HAP-1 (cell line): Measurements from ENCODE around the gene DPP6.
"Not testable (repeated sequence)": the region's sequence is repeated elsewhere in the genome, so short reads cannot be mapped to it uniquely, and the experiment has no call there.

ENCODE experiments used
- DNase-seq, 2 experiments: peaks; one replicate each; pipeline ENCODE4 v3.0.0-alpha.2; 2016 to 2020; ENCODE audit warnings: low spot score in 2 of 2
- H3K27me3 ChIP-seq: fragments of 250-450 bp; sonication (Bioruptor Pico); 2 replicates; pipeline ENCODE4 v1.5.1; 2020; ENCODE audit warnings: low read depth, mild to moderate bottlenecking, moderate library complexity
- H3K36me3 ChIP-seq: fragments of 250-450 bp; sonication (Bioruptor Pico); replicated peaks from 2 replicates; pipeline ENCODE4 v1.5.1; 2020; ENCODE audit warnings: mild to moderate bottlenecking
- H3K4me1 ChIP-seq: fragments of 250-450 bp; sonication (Bioruptor Pico); 2 replicates; pipeline ENCODE4 v1.5.1; 2020; ENCODE audit warnings: mild to moderate bottlenecking
- H3K4me3 ChIP-seq: fragments of 250-450 bp; sonication (Bioruptor Pico); 2 replicates; pipeline ENCODE4 v1.5.1; 2020; ENCODE audit warnings: mild to moderate bottlenecking, moderate library complexity
- H3K9me3 ChIP-seq: fragments of 250-450 bp; sonication (Bioruptor Pico); 2 replicates; pipeline ENCODE4 v1.5.1; 2020; ENCODE audit warnings: mild to moderate bottlenecking, moderate library complexity
- in situ Hi-C: fragments of 300-500 bp; cut with MboI; formaldehyde crosslinking; loops from 3 replicates; pipeline ENCODE4 v1.14.3; 2020; ENCODE audit warnings: low sequenced_read_pairs, inconsistent platforms, mixed read lengths

The DPP6 gene

GRCh38 chr7:154653281-154653680 is 601.1 kb downstream of the DPP6 start:
- in situ Hi-C loops, result no loop called here
- no peak overlapping the region for H3K4me3 ChIP-seq
- H3K4me1 ChIP-seq, result no peaks in the 10 kb centered on the region
- no peaks in the 10 kb centered on the region for H3K27me3 ChIP-seq
- H3K36me3 ChIP-seq, result no peaks in the 10 kb centered on the region
- no peak for DNase-seq
- H3K9me3 ChIP-seq, result no peaks in the 10 kb centered on the region

GRCh38 chr7:154656618-154657017 is 604.4 kb downstream of the DPP6 start:
- Histone ChIP-seq H3K36me3 (no peaks in the 10 kb centered on the region), H3K9me3 (no peaks in the 10 kb centered on the region), H3K4me1 (no peaks in the 10 kb centered on the region), H3K4me3 (no peak overlapping the region), H3K27me3 (no peaks in the 10 kb centered on the region)
- in situ Hi-C loops, result no loop called here
- no peak for DNase-seq

DNA sequence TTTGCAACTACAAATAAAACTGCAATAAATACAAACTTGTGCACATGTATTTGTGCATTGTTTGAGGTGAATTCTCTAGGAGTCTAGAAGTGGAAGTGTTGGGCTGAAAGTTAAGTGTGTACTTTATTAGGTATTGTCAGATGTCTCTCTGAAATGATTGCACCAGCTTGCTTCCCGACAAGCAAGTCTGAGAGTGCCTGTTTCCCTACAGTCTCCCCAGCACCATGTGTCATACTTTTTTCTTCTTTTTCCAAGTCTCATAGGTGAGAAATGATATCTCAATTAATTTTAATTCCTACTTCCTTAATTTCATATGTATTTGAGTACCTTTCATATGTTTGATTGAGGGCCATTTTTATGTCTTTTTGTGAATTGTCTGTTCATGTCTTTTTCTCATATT is 614.6 kb downstream of the DPP6 start:
- Histone ChIP-seq H3K9me3 (no peaks in the 10 kb centered on the region; the same call in 1 of the 2 replicates), H3K36me3 (no peaks in the 10 kb centered on the region), H3K4me1 (no peaks in the 10 kb centered on the region), H3K27me3 (no peaks in the 10 kb centered on the region), H3K4me3 (no peak overlapping the region)
- in situ Hi-C loops, result no loop called here
- no peak for DNase-seq

DNA sequence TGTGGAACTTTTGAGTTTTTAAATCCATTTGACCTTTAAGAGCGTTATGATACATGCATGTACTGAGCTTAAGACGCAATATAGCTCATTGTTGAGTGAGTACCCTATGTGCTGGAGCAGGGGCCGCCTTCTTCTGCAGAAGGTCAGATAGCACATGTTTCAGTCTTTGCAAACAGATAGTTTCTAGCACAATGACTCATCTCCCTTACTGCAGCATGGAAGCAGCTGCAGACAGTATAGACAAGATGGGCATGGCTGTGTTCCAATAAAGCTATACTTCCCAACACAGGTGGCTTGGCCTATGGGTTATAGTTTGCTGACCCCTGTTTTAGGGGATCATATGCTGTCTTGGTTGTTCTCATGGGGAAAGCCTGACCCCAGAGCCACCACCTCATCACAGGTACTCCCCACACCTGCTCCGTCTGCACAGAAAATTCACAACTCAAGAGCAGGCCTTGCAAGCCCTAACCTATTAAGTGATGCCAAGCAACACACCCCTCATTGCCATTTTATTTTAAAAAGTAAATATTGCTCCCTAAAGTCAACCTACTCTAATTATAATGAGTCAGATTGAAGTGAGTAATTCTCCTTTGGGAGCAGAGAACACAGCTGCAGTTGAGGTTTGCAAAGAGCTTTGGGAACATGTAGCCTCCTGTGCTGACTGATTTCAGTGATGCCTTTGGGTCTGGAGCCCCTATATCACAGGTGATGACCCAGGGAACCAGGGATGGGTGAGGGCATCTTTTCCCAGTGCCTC is 620.6 kb downstream of the DPP6 start:
- no peaks in the 10 kb centered on the region for H3K36me3 ChIP-seq
- no peaks in the 10 kb centered on the region for H3K4me1 ChIP-seq
- in situ Hi-C loops, result no loop called here
- DNase-seq, result no peak
- H3K4me3 ChIP-seq, result no peak overlapping the region
- H3K27me3 ChIP-seq, result no peaks in the 10 kb centered on the region
- H3K9me3 ChIP-seq, result no peaks in the 10 kb centered on the region; the same call in 1 of the 2 replicates

DNA sequence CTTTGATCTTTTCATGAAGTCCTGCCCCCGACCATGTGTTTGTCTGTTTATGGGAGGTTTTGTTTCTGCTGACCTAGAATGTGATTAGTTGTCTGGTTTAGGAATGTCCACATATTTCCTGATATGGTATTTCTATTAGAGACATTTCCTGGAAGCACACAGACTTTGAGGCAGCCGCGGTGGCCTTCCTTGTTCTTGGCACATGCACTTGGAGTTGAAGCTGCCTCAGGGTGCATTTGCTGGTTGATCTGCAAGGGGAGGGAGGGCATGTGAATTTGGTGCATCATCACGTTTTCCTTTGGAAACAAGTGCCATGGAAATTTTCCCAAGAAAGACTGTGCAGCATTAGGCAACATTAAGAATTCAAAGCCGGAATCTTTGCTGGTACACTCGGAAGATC is 622.0 kb downstream of the DPP6 start:
- H3K4me1 ChIP-seq, result no peaks in the 10 kb centered on the region

GRCh38 chr7:154675560-154675959 is 623.4 kb downstream of the DPP6 start:
- Histone ChIP-seq H3K4me1 (no peaks in the 10 kb centered on the region), H3K4me3 (no peak overlapping the region), H3K27me3 (no peaks in the 10 kb centered on the region), H3K36me3 (no peaks in the 10 kb centered on the region), H3K9me3 (no peaks in the 10 kb centered on the region; the same call in 1 of the 2 replicates)
- no peak for DNase-seq
- in situ Hi-C loops, result no loop called here

More for the DNA sequence above, 622.0 kb downstream of the DPP6 start:
- no peaks in the 10 kb centered on the region for H3K36me3 ChIP-seq
- no peak overlapping the region for H3K4me3 ChIP-seq
- H3K27me3 ChIP-seq, result no peaks in the 10 kb centered on the region
- in situ Hi-C loops, result no loop called here
- no peak for DNase-seq
- no peaks in the 10 kb centered on the region; the same call in 1 of the 2 replicates for H3K9me3 ChIP-seq

DNA sequence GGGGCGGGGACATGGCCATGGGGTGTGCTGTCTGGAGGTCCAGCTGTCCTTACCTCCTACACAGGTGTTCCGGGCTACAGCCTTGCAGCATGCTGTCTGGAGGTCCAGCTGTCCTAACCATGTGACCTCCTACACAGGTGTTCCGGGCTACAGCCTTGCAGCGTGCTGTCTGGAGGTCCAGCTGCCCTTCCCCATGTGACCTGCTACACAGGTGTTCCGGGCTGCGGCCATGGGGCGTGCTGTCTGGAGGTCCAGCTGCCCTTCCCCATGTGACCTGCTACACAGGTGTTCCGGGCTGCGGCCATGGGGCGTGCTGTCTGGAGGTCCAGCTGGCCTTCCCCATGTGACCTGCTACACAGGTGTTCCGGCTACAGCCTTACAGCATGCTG is 623.8 kb downstream of the DPP6 start:
- H3K27me3 ChIP-seq, H3K4me3 ChIP-seq, H3K9me3 ChIP-seq, DNase-seq, H3K4me1 ChIP-seq, in situ Hi-C loops, H3K36me3 ChIP-seq: not testable (repeated sequence)

- Histone ChIP-seq H3K27me3 (no peaks in the 10 kb centered on the region), H3K4me1 (no peaks in the 10 kb centered on the region), H3K9me3 (no peaks in the 10 kb centered on the region; the same call in 1 of the 2 replicates), H3K36me3 (no peaks in the 10 kb centered on the region), H3K4me3 (no peak overlapping the region)
- DNase-seq, result no peak
- in situ Hi-C loops, result no loop called here
Observed at GRCh38 chr7:154676422-154677073, 624.4 kb downstream of the DPP6 start.

DNA sequence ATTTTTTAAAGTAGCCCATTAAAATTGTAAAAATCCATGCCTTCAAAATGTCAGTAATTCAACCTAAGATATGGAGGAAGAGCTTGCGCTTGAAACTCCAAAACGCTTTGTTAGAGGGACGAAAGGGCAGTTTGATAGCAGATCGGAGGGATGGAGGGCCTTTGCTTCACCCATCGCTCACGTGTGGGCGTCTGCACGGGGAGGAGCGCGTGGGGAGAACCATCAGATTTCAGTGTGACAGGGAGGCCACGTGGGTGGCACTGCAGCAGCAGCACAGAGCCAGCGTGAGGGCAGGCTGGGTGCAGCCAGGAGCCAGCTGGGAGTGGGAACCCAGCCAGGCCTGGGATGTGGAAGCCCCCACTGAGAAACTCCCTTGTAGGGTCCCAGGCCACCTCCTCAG is 625.3 kb downstream of the DPP6 start:
- H3K4me3 ChIP-seq, result no peak overlapping the region
- no peaks in the 10 kb centered on the region for H3K36me3 ChIP-seq
- DNase-seq, result no peak
- H3K4me1 ChIP-seq, result no peaks in the 10 kb centered on the region
- H3K9me3 ChIP-seq, result no peaks in the 10 kb centered on the region; the same call in 1 of the 2 replicates
- in situ Hi-C loops, result no loop called here
- no peaks in the 10 kb centered on the region for H3K27me3 ChIP-seq

DNA sequence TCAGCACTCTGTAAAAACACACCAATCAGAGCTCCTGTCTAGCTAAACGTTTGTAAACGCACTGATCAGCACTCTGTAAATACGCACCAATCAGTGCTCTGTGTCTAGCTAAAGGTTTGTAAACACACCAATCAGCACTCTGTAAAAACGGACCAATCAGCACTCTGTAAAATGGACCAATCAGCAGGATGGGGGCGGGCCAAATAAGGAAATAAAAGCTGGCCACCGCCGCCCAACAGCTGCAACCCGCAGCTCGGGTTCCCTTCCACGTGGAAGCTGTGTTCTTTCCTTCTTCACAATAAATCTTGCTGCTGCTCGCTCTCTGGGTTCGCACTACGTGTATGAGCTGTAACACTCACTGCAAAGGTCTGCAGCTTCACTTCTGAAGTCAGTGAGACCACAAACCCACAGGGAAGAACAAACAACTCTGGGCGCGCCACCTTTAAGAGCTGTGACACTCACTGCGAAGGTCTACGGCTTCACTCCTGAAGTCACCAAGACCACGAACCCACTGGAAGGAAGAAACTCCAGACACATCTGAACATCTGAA is 625.9 kb downstream of the DPP6 start:
- H3K9me3 ChIP-seq, H3K36me3 ChIP-seq, H3K4me1 ChIP-seq, H3K27me3 ChIP-seq, in situ Hi-C loops, H3K4me3 ChIP-seq, DNase-seq: not testable (repeated sequence)

GRCh38 chr7:154679379-154680053 is 627.3 kb downstream of the DPP6 start:
- in situ Hi-C loops, result no loop called here
- Histone ChIP-seq H3K4me3 (no peak overlapping the region), H3K9me3 (no peaks in the 10 kb centered on the region; the same call in 1 of the 2 replicates), H3K4me1 (no peaks in the 10 kb centered on the region), H3K27me3 (no peaks in the 10 kb centered on the region), H3K36me3 (no peaks in the 10 kb centered on the region)
- no peak for DNase-seq

DNA sequence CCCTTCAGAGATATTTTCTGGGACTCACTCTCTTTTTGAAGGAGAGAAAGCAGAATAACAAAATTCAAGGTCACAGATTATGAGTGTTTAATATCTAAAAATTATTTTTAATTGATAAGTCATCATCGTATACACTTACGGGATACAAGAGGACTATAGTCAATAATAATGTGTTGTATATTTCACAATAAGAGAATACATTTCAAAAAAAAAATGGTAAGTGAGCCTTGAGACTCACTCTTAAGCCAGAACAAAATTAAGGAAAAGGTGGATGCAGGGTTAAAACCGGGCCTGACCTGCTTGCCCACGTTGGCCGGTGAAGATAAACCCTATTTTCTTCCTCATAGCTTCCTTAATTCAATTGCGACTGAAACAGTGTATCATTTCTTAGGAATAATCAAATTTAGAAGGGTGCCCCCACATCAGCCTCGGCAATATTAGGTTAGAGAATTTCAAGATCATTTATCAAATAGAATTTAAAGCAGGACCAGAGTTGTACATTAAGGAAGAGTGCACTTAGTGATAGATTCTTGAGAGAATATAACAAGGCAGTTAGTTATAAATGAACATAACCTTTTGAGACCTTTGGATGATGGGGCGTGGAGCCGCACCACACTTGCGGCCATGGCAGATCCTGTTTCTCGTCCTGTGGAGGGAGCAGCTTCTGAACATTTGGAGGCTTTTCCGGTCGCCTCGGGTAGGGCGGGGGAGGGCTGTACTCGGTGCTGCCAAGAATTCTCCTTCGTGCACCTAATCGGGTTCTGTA is 628.9 kb downstream of the DPP6 start:
- Histone ChIP-seq H3K4me3 (no peak overlapping the region), H3K9me3 (no peaks in the 10 kb centered on the region), H3K36me3 (no peaks in the 10 kb centered on the region), H3K4me1 (no peaks in the 10 kb centered on the region), H3K27me3 (no peaks in the 10 kb centered on the region)
- DNase-seq, result no peak
- in situ Hi-C loops, result no loop called here

DNA sequence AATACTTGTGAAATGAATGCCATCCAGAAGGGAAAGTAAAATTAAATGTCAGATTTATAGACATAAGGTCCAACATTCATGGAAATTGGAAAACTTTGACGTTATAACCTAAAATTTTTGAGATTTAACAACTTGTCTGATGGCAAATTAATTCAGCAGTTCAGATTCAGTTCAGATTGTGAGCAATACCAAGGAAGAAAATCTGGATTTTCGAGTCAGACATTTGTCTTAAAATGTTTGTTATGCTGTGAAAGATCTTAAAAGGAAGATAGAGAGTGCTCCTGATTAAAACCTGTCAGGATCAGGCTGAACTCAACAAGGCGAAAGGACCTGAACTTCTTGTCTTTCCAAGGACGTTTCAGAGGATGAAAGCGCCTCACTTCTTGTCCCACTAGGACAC is 629.8 kb downstream of the DPP6 start:
- H3K27me3 ChIP-seq, result no peaks in the 10 kb centered on the region
- no peak for DNase-seq
- no peak overlapping the region for H3K4me3 ChIP-seq
- H3K36me3 ChIP-seq, result no peaks in the 10 kb centered on the region
- in situ Hi-C loops, result no loop called here
- no peaks in the 10 kb centered on the region for H3K9me3 ChIP-seq
- no peaks in the 10 kb centered on the region for H3K4me1 ChIP-seq
